ENCODE data around the gene ATP6V1G3.
"Not testable (repeated sequence)": the region's sequence is repeated elsewhere in the genome, so short reads cannot be mapped to it uniquely, and the experiment has no call there.

Gene ATP6V1G3

GRCh38 chr1:198480876-198481275 is 59.6 kb downstream of the ATP6V1G3 start:
- Mint-ChIP-seq H3K9me3 (peaks cover under 1% of the 10 kb centered on the region), H3K27ac (no peak overlapping the region), H3K4me1 (peaks cover 4% of the 10 kb centered on the region), H3K4me3 (no peak overlapping the region), H3K36me3 (peaks cover 2% of the 10 kb centered on the region), H3K27me3 (no peaks in the 10 kb centered on the region)
- DNase-seq (ENCODE audit: low spot score in 2 of 2), result no peak
- no peak for ATAC-seq (ENCODE audit: low read depth)

GRCh38 chr1:198477354-198477753 is 63.1 kb downstream of the ATP6V1G3 start:
- not testable (repeated sequence) for H3K9me3 Mint-ChIP-seq; H3K36me3 Mint-ChIP-seq; ATAC-seq (ENCODE audit: low read depth); H3K27me3 Mint-ChIP-seq; H3K4me3 Mint-ChIP-seq; H3K27ac Mint-ChIP-seq; DNase-seq (ENCODE audit: low spot score in 2 of 2); H3K4me1 Mint-ChIP-seq

Measured in memory B cell (primary cell).